Panc1 (cell line): ENCODE measurements around the gene AQP5. TPM values are rescaled to one million over a fixed set of nuclear protein-coding genes. Genes with fewer than 3 reads are reported as not detected.
"Not testable (repeated sequence)": the region's sequence is repeated elsewhere in the genome, so short reads cannot be mapped to it uniquely, and the experiment has no call there.

Source experiments
- ATAC-seq: fragments of 200-7000 bp; cut with Tn5 transposase; 2 replicates; pipeline ENCODE4 v1.9.1; 2020; ENCODE audit warnings: mild to moderate bottlenecking, moderate library complexity
- BruUV-seq: library from RNA; stranded (reverse); fragments of 400-500 nt; replicated peaks from 2 replicates; lab custom pipeline; 2021; lab: Mats Ljungman, UMichigan
- CTCF ChIA-PET: fragments of 300-600 bp; sonication (Branson Sonifier 250); formaldehyde crosslinking; loops from one replicate; lab custom pipeline; 2022; ENCODE audit warnings: antibody characterized with exemption; lab: Charles Lee
- POLR2A ChIA-PET: fragments of 300-600 bp; sonication (Branson Sonifier 250); formaldehyde crosslinking; loops from one replicate; lab custom pipeline; 2022; ENCODE audit warnings: antibody characterized with exemption; lab: Charles Lee
- DNase-seq: peaks from one replicate; pipeline ENCODE4 v3.0.0-alpha.2; 2010; ENCODE audit warnings: low read depth, low spot score
- H3K27ac ChIP-seq: 2 replicates; pipeline ENCODE4 v1.5.1; 2011; ENCODE audit warnings: mild to moderate bottlenecking, low read length, inconsistent platforms
- H3K27me3 ChIP-seq: fragments of 200-500 bp; sonication (Bioruptor generic); 2 replicates; pipeline ENCODE4 v1.6.0; 2014; ENCODE audit warnings: low read length, inconsistent platforms; ENCODE audit not compliant: control insufficient read depth, insufficient read depth
- H3K36me3 ChIP-seq: fragments of 200-500 bp; sonication (Bioruptor generic); 2 replicates; pipeline ENCODE4 v1.5.1; 2014; ENCODE audit warnings: inconsistent platforms, mild to moderate bottlenecking, low read length, moderate library complexity; ENCODE audit not compliant: control insufficient read depth, insufficient read depth
- H3K4me1 ChIP-seq: 2 replicates; pipeline ENCODE4 v1.5.1; 2011; ENCODE audit warnings: inconsistent platforms, mild to moderate bottlenecking, low read length, moderate library complexity; ENCODE audit not compliant: control insufficient read depth, insufficient read depth
- H3K4me3 ChIP-seq, 2 experiments: 2 replicates each; pipeline ENCODE4 v1.5.1; 2011 to 2012; ENCODE audit warnings: low read depth in 2 of 2, low read length in 2 of 2, mild to moderate bottlenecking in 2 of 2, inconsistent platforms in 1 of 2, moderate library complexity in 1 of 2
- H3K9me3 ChIP-seq: fragments of 200-500 bp; sonication (Bioruptor generic); 2 replicates; pipeline ENCODE4 v1.5.1; 2014; ENCODE audit warnings: low read depth, mild to moderate bottlenecking, inconsistent platforms, low read length, moderate library complexity; ENCODE audit not compliant: control insufficient read depth, insufficient read depth
- POLR2AphosphoS5 ChIP-seq: IDR thresholded peaks from 2 replicates; pipeline ENCODE4 v1.6.1; 2012; ENCODE audit warnings: mild to moderate bottlenecking, low read depth, low read length, moderate library complexity
- SIN3A ChIP-seq: IDR thresholded peaks from 2 replicates; pipeline ENCODE4 v1.6.1; 2012; ENCODE audit warnings: low read depth, mild to moderate bottlenecking, low read length, moderate library complexity, borderline replicate concordance; ENCODE audit not compliant: insufficient read depth
- TCF7L2 ChIP-seq: IDR thresholded peaks from 2 replicates; pipeline ENCODE4 v1.6.1; 2011; ENCODE audit warnings: mild to moderate bottlenecking, low read depth, low read length, inconsistent platforms
- in situ Hi-C: cut with HindIII; loops from 2 replicates; pipeline ENCODE4 v1.10.0; 2016; ENCODE audit warnings: low sequenced_read_pairs, low pct_unique_long_range_greater_than_20kb
- intact Hi-C: fragments of 100-400 bp; cut with micrococcal nuclease; formaldehyde crosslinking; loops from one replicate; pipeline ENCODE4 v1.10.0; 2022; ENCODE audit not compliant: unreplicated experiment
- total RNA-seq: library from RNA; stranded (reverse); gene quantifications from one replicate; pipeline ENCODE4 v1.2.1, GENCODE V29; 2021; ENCODE audit not compliant: unreplicated experiment
- TF ChIP-seq, protein P1 (sequence below): fragments of 450-650 bp; IDR thresholded peaks from 2 replicates; pipeline ENCODE4 v1.5.1; 2017; ENCODE audit warnings: mild to moderate bottlenecking
- TF ChIP-seq, protein P2 (sequence below), 2 experiments: IDR thresholded peaks; 2 replicates each; pipeline ENCODE4 v1.6.1; 2011 to 2012; ENCODE audit warnings: low read depth in 2 of 2, control low read depth in 1 of 2, low read length in 1 of 2, mild to moderate bottlenecking in 1 of 2, moderate library complexity in 1 of 2; ENCODE audit not compliant: insufficient read depth in 1 of 2

Gene AQP5
- total RNA-seq, 1 experiment from 2014 or later = 0.72 TPM

DNA sequence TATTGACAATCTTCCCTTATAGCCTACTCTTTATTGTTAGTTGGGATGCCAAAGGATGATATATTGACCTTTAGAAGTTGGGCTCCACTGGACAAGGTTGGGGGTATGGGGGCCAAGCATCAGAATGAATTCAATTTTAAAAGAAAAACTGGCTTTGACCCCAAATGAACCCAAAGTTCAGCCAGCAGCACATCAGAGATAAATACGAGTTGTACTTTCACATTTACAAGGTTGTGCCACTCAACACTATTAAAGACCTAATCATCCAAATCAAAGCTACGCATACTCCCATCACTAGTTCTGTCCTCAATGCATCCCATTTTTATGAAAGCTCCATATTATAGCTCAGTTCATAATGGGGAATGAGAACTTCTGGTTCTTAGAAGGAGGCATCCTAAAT is 27.7 kb downstream of the AQP5 start:
- H3K27me3 ChIP-seq, POLR2A ChIA-PET, H3K4me1 ChIP-seq, in situ Hi-C loops, H3K9me3 ChIP-seq, ATAC-seq, CTCF ChIA-PET, H3K4me3 ChIP-seq, H3K27ac ChIP-seq, DNase-seq, intact Hi-C loops: not testable (repeated sequence)
- H3K36me3 ChIP-seq = peaks cover 50% of the 10 kb centered on the region
- BruUV-seq = TSS peak; percentile 88

DNA sequence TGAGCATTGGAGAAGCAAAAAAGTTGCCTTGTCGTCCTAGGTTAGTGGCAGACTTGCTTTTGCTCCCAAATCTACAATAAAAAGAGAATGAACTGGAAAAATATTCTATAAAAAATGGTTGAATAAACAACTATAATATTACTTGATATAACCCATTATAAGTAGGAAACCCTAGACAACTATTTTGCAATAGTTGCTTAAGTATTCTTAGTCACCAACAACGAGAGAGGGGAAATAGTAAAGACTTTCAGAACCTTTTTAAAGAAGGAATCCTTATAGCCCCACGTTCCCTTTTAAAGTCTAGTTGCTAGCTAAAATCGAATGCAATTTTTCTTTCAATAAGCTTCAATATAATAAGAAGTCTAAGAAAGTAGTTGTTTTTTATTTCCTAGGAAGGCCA is 28.6 kb downstream of the AQP5 start:
- in situ Hi-C loops = no loop called here
- POLR2A ChIA-PET = no interaction called here
- no TSS peak for BruUV-seq

DNA sequence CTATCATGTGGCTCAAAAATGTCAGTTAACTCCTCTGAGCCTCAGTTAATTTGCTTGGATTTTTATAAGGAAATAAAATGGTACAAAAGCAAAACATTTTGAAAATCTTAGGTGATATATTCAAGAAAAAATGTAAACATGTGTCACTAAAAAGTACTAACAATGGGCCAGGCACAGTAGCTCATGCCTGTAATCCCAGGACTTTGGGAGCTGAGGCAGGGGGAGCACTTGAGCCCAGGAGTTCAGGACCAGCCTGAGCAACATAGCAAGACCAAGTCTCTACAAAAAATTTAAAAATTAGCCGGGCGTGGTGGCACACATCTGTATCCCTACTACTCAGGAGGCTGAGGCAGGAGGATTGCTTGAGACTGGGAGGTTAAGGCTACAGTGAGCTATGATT is 36.8 kb downstream of the AQP5 start:
- Histone ChIP-seq H3K4me1 (no peaks in the 10 kb centered on the region), H3K27me3 (no peaks in the 10 kb centered on the region), H3K4me3 (no peak overlapping the region), H3K36me3 (peaks cover 44% of the 10 kb centered on the region), H3K27ac (no peak overlapping the region), H3K9me3 (no peaks in the 10 kb centered on the region)
- in situ Hi-C loops (no loop called here), intact Hi-C loops (no loop called here)
- TF ChIP-seq, protein P1, sequence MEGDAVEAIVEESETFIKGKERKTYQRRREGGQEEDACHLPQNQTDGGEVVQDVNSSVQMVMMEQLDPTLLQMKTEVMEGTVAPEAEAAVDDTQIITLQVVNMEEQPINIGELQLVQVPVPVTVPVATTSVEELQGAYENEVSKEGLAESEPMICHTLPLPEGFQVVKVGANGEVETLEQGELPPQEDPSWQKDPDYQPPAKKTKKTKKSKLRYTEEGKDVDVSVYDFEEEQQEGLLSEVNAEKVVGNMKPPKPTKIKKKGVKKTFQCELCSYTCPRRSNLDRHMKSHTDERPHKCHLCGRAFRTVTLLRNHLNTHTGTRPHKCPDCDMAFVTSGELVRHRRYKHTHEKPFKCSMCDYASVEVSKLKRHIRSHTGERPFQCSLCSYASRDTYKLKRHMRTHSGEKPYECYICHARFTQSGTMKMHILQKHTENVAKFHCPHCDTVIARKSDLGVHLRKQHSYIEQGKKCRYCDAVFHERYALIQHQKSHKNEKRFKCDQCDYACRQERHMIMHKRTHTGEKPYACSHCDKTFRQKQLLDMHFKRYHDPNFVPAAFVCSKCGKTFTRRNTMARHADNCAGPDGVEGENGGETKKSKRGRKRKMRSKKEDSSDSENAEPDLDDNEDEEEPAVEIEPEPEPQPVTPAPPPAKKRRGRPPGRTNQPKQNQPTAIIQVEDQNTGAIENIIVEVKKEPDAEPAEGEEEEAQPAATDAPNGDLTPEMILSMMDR = no peak
- no peak for TF ChIP-seq TCF7L2
- no peak for TF ChIP-seq POLR2AphosphoS5
- TF ChIP-seq SIN3A = no peak
- DNase-seq (no peak), ATAC-seq (no peak; the same call in 1 of the 2 replicates)
- CTCF ChIA-PET = interaction anchor here (0.7 kb wide), 1 partner anchor 61 kb away, joined by 4 read pairs; no protein-coding TSS in a partner anchor
- POLR2A ChIA-PET = no interaction called here
- no TSS peak for BruUV-seq

More for the DNA sequence above, 28.6 kb downstream of the AQP5 start:
- CTCF ChIA-PET = no interaction called here
- TF ChIP-seq TCF7L2 (no peak), SIN3A (no peak)
- TF ChIP-seq, protein P2, sequence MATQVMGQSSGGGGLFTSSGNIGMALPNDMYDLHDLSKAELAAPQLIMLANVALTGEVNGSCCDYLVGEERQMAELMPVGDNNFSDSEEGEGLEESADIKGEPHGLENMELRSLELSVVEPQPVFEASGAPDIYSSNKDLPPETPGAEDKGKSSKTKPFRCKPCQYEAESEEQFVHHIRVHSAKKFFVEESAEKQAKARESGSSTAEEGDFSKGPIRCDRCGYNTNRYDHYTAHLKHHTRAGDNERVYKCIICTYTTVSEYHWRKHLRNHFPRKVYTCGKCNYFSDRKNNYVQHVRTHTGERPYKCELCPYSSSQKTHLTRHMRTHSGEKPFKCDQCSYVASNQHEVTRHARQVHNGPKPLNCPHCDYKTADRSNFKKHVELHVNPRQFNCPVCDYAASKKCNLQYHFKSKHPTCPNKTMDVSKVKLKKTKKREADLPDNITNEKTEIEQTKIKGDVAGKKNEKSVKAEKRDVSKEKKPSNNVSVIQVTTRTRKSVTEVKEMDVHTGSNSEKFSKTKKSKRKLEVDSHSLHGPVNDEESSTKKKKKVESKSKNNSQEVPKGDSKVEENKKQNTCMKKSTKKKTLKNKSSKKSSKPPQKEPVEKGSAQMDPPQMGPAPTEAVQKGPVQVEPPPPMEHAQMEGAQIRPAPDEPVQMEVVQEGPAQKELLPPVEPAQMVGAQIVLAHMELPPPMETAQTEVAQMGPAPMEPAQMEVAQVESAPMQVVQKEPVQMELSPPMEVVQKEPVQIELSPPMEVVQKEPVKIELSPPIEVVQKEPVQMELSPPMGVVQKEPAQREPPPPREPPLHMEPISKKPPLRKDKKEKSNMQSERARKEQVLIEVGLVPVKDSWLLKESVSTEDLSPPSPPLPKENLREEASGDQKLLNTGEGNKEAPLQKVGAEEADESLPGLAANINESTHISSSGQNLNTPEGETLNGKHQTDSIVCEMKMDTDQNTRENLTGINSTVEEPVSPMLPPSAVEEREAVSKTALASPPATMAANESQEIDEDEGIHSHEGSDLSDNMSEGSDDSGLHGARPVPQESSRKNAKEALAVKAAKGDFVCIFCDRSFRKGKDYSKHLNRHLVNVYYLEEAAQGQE (IDR thresholded peaks at IDR 0.05; ENCODE audit: insufficient read depth in 1 of 2, low read depth in 2 of 2, low read length in 1 of 2) = no peak
- TF ChIP-seq, protein P1 = no peak
- peaks cover 54% of the 10 kb centered on the region for H3K36me3 ChIP-seq
- H3K27me3 ChIP-seq = no peaks in the 10 kb centered on the region
- H3K4me1 ChIP-seq = no peaks in the 10 kb centered on the region
- H3K9me3 ChIP-seq = no peaks in the 10 kb centered on the region
- intact Hi-C loops = no loop called here
- ATAC-seq (no peak), DNase-seq (no peak)
- H3K4me3 ChIP-seq = no peak overlapping the region
- H3K27ac ChIP-seq = no peak overlapping the region
